GM12801 (cell line): ENCODE measurements around the gene ECT2L.

Experiments used
- CTCF ChIP-seq: IDR thresholded peaks from one replicate; pipeline ENCODE4 v1.5.1; 2011; ENCODE audit warnings: control low read depth; ENCODE audit not compliant: insufficient read length; ENCODE audit errors: extremely low read depth

The ECT2L gene, protein sequence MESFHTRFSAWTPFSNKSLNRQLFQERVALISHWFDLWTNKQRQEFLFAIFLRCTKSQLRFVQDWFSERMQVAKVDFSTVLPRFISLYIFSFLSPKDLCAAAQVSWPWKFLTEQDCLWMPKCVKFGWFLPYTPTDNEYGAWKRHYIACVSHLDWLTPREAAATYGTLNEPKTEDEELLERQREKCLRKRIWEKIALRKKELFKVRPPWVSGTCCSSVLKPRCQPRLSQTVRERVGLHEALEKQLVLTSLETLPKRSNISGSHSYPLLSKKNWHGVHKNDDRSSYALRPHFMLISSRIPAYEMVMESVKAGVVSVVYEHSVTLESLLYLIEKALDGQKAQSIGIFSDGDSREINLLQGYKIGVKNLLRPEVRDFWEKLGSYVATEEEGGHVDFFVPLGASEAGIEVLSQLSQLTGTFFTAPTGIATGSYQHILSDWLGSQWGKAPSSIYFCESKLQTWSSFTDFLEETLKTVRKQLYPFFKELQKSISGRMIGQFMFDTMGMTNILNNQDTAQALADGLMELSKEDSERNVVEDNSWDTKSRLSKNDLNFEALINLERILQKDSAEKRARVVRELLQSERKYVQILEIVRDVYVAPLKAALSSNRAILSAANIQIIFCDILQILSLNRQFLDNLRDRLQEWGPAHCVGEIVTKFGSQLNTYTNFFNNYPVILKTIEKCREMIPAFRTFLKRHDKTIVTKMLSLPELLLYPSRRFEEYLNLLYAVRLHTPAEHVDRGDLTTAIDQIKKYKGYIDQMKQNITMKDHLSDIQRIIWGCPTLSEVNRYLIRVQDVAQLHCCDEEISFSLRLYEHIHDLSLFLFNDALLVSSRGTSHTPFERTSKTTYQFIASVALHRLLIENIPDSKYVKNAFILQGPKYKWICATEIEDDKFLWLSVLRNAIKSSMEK

DNA sequence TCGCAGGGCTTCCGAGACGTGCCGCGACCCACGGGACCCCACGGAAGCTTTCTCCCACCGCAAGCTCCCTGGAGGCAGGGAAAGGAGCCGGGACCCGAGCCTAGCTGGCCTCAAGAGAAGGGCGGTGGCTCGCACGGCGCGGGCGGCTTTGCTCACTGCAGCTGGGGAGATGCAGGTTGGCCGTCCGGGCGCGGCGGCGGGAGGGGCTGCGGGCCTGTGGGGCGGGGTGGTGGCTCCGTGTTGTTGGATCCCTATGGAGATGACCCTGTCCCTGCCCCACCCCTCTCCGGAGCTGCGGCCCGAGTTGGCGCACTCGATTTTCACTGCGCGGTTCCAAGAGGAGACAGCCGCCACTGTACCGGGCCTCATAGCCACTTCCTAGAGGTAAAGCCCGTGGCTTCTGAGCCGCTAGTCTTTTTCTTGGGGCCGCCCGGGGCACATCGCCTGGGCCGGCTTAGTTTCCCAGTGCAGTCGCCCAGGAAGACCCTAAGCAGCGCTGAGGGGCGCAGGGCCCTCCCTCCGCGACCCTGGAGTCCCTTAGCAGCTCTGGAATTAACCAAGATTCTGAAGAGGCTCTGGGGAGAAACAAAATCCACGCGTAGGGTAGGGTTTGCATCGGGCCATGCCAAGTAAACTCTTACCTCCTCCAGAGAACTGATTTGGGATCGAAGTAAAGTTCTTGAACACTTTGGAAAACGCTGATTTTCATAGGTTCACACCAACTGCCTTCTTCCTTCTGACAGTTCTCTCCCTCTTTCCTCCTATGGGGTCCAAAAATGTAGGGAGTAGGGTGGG lies at the start of gene ECT2L:
ECT2L (plus strand) TSS at position 279 of the 795 bp plus-strand sequence. CDS start 17,188 bp downstream, outside the sequence.
- no peak for TF ChIP-seq CTCF

- no peak for TF ChIP-seq CTCF
Measured at GRCh38 chr6:138752017-138752416, 43.9 kb upstream of the ECT2L start.

DNA sequence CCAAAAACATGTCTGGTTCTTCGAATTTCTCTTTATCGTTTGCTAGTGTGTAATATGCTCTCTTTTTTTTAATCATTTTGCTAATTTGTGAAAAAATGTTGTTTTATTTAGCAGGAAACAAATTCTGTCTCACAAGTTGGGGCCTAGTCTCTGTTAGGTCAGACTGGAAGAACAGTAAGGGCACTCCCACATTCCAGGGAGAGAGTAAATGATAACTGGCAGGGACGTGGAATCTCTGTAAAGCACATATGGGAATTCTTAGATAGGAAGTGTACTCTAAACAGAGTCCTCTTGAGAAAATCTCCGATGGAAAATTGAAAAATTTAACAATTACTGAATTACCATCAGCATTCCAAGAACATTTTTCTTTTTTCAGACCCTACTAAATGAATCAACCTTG lies 38.8 kb upstream of the ECT2L start:
- TF ChIP-seq CTCF, result no peak

DNA sequence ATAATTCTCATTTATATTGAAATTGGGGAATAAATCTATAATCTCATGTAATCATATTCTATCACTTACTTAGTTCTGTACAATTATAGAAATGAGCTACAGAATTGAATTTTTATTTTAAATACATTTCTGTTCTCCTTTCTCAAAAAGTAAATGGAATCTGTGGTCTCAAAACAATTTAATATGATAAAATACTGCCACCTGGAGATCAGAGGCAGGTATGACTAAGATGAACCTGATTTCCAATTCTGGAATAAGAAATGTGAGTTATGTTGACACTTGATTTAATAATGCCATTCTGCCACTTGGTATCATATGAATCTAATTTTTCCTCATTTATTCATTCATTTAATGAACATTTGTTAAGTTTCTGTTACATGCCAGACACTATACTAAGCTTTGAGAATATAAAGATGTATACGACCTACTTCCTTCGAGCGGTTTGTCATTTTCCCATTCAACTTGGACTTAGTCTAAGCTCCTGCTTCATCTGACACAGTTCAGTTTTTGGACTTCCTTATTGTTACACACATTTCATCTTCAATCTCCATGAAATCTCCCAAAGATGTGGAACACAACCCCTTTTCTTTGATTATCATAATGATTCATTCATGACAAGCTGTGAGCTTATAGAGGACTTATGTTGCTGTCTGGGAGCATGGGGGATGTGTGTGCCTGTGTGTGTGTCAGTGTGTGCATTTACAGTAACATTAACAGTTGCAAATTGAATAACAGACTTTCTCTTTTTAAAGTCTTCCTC lies 29.8 kb upstream of the ECT2L start:
- TF ChIP-seq CTCF, result no peak

GRCh38 chr6:138769102-138769676 lies 26.7 kb upstream of the ECT2L start:
- TF ChIP-seq CTCF, result no peak

DNA sequence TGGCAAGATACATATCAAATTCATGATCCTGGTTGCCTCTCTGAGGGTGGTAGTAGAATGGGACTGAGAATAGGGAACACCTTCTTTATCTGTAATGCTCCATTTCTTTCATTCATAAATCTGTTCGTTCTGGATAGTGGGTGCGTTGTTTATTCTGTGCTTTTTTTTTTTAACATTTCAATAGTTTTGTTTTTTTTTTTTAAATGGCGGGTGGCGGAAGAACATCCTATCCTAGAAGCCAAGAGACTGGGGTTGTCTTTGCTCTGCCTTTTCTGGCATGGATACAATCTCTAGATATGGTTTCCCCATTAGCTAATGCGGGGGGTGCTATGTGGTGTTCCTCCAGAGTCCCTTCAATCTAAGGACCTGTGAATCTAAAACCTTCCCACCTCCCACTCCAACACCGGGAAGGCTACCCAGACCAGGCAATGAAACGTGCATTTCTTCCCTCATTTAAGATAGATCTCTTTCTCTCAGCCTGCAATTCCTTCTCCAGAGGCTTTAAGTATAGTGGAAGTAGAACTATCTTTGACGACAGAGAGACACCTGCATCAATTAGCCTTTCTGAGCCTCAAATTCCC lies 23.2 kb upstream of the ECT2L start:
- TF ChIP-seq CTCF, result no peak
